Measurements from ENCODE around the gene CDYL2. TPM values are rescaled to one million over a fixed set of nuclear protein-coding genes. Genes with fewer than 3 reads are reported as not detected.

The CDYL2 gene
- 0.83 and 1.2 TPM in 2 replicates for total RNA-seq

GRCh38 chr16:80804526-80805383 is at the start of gene CDYL2:
Gene CDYL2 (minus strand): TSS chr16:80804598. CDS start chr16:80804173, 425 bp downstream.

Other genes starting within 250 kb of the CDYL2 start
- gene CMC2, start 202.3 kb upstream of the CDYL2 start, total RNA-seq, result 22.8 and 41.5 TPM in 2 replicates
- 13.7 and 68.1 TPM in 2 replicates for gene CENPN, start 202.6 kb upstream of the CDYL2 start, total RNA-seq
- gene ATMIN, start 231.2 kb upstream of the CDYL2 start, total RNA-seq, result 38.7 and 52.4 TPM in 2 replicates